CD1c-positive myeloid dendritic cell (primary cell): ENCODE data around the gene TMEM62.
"Not testable (repeated sequence)": the region's sequence is repeated elsewhere in the genome, so short reads cannot be mapped to it uniquely, and the experiment has no call there.

Source experiments
- DNase-seq: peaks from one replicate; pipeline ENCODE4 v3.0.0-alpha.2; 2016; ENCODE audit errors: extremely low spot score

Gene TMEM62

DNA sequence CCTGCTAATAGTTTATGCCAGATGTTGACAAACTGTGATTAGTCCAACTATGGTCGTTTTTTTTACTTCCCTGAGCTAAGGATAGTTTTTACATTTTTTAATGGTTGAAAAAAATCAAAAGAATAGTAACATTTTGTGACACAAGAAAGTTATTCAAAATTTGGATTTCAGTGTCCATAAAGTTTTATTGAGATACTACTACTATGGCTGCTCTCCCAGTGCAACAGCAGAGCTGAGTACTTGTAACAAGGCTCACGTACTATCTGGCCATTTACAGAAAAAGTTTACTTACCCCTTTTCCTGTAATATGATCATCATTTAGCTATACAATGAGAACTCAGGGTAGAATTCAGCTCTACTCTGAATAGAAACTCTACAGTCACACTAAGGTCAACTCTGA lies 11.5 kb upstream of the TMEM62 start:
- DNase-seq = no peak

DNA sequence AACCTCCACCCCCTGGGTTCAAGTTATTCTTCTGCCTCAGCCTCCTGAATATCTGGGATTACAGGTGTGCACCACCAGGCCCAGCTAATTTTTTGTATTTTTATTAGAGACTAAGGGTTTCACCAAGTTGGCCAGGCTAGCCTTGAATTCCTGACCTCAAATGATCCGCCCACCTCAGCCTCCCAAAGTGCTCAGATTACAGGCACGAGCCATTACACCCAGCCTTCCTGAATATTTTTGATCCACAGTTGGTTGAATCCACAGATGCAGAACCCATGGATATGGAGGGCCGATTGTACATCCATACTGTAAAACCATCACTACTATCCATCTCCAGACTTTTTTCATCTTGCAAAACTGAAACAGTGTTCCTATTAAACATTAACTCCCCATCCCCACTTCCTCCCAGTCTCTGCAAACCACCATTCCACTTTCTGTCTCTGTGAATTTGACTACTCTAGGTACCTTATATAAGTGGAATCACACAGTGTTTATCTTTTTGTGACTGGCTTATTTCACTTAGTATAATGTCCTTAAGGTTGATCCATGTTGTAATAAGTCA lies 8.2 kb upstream of the TMEM62 start:
- no peak for DNase-seq

DNA sequence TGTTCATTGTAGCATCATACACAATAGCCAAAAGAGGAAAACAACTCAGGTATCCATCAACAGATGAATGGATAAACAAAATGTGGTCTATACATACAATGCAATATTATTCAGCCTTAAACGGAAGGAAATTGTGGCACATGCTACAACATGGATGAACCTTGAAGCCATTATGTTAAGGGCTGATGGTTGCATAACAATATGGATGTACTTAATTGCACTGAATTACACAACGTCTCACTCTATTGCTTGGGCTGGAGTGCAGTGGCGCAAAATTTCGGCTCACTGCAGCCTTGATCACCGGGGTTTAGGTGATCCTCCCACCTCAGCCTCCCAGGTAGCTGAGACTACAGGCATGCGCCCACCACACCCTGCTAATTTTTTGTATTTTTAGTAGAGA lies 7.0 kb upstream of the TMEM62 start:
- DNase-seq = peak; percentile 19

DNA sequence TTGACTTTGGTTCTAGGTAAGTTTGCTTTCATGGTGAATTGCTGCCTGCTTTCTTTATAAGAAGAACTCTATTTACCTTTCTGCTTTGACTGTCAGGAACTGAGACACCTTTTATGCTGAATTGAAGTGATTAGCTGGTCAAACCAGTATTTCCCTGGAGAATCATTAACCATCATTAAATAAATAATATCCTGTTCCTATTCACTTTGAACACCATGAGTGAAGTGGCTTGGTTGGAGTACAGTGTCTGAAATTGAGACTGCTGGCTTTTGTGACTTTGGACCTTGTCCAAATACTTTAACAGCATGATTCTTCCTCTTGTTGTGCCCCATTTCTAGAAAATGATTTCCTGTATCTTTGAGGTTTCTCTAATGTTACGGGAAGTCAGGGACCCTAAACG lies 5.6 kb upstream of the TMEM62 start:
- peak; percentile 28 for DNase-seq

DNA sequence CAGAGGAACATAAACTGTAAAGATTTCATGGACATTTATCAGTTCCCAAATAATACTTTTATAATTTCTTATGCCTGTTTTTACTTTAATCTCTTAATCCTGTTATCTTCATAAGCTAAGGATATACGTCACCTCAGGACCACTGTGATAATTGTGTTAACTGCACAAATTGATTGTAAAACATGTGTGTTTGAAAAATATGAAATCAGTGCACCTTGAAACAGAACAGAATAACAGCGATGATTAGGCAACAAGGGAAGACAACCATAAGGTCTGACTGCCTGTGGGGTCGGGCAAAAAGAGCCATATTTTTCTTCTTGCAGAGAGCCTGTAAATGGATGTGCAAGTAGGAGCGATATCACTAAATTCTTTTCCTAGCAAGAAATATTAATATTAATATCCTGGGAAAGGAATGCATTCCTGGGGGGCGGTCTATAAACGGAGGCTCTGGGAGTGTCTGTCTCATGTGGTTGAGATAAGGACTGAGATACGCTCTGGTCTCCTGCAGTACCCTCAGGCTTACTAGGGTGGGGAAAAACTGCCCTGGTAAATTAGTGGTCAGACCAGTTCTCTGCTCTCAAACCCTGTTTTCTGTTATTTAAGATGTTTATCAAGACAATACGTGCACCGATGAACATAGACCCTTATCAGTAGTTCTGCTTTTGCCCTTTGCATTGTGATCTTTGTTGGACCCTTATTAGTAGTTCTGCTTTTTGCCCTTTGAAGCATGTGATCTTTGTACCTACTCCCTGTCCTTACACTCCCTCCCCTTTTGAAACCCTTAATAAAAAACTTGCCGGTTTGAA lies 5.0 kb upstream of the TMEM62 start:
- DNase-seq = peak; percentile 13

DNA sequence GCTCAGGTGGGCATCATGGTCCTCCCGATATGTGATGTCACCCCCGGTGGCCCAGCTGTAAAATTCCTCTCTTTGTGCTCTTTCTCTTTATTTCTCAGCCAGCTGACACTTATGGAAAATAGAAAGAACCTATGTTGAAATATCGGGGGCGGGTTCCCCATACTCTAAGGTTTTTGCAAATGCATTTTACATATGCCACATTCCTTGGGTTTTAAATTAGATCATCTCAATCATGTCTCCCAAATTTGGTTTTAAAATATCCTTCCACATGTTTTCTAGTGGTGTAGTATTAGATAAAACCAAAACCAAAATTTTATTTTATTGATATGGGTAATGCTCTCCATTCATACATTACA lies 4.4 kb upstream of the TMEM62 start:
- peak; percentile 38 for DNase-seq

DNA sequence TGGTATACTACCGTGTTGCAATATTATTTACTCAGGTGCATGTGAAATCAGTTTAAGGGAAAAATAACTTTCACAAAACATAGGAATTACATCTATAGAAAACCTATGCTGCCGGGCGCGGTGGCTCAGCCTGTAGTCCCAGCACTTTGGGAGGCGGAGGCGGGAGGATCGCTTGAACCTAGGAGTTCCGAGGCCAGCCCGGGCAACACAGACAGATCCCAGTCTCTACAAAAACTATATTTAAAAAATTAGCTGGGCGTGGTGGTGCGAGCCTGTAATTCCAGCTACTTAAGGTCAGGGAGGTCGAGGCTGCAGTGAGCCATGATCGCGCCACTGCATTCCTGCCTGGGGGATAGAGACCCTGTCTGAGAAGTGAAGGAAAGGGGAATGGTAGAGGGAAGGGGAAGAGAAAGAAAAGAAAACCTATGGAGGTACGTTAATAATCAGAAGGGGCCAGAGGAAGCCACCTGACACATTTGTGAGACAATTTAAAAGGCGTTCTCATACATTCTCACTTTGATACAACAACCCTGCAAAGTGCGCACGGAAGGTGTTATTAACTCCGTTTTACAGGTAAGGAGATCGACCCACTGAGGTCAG lies 456 bp upstream of the TMEM62 start:
- DNase-seq = no peak

DNA sequence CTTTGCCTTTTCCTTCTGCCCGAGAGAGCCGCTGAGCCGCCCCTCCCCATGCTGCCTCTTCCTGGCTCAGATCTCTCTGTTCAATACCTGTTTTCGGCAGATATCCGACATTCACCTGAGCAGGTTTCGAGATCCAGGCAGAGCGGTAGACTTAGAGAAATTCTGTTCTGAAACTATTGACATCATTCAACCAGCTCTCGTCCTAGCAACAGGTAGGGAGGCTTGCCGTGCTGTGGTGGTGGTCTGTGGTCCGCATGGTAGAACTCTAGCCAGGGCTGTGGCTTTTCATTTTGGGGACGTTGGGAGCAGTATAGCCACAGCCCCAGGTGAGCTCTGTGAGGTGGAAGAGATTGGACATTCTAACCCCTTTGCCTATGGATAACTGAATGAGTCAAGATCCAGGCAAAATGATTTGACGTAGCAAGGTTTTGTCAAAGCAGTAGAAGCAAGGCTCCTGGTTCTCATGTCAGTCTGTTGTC lies 810 bp downstream of the TMEM62 start:
- no peak for DNase-seq

DNA sequence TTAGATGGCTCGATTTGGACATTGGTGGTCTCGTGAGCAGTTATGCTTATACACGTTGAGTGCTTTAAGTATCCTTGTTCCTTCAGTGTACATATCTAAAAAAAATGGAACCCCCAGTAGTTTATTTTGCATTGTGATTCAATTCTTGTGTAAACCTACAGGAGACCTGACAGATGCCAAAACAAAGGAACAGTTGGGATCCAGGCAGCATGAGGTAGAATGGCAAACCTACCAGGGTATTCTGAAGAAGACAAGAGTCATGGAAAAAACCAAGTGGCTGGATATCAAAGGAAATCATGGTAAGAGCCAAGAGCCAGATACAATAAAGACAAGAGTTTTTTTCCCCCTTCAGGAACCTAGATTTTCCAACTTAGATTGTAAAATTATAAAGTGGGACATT lies 2.0 kb downstream of the TMEM62 start:
- no peak for DNase-seq

DNA sequence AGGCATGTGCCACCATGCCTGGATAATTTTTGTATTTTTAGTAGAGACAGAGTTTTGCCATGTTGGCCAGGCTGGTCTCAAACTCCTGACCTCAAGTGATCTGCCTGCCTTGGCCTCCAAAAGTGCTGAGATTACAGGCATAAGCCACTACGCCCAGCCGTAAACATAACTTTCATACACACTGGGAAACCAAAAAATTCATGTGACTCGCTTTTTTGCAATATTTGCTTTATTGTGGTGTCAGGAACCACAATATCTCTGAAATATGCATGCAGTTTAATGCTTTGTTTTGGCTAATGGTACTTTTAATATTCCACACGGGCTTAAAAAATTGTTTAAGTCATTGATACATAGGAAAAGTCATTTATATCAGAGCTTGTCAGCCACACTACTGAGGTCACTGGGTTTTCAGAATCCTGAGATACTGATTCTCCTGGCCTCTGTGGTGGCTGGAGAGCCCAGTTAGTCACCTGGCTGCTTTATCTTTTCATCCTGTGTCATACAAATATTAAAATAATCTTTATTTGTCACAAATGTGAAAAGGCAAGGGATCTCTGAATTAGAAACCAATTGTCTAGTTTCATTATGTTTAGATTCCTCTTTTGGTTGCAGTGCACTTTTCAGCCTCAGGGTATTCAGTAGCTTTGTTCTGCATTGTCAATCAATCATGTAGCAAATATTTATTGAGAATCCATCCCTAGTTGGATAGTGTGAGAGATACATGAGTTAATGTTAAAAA lies 10.0 kb downstream of the TMEM62 start:
- peak; percentile 16 for DNase-seq

DNA sequence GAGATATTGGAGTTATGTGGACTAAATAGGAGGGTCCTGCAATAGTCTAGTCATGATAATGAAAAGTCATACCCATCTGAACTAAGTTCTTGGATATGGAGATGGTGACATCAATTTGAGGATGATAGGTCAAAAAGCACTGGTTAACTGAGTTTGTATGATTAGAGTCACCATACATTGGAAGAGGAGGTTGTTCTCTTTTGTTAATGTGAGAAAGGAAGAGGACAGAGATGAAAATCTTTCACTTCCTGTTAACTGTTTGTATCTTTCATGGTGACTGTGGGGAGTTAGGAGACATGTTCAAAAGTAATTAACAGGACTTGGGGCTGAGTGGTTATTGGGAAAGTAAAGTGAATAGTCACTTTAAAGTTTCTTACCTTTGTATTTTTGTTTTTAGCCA lies 11.1 kb downstream of the TMEM62 start:
- DNase-seq = peak; percentile 36

DNA sequence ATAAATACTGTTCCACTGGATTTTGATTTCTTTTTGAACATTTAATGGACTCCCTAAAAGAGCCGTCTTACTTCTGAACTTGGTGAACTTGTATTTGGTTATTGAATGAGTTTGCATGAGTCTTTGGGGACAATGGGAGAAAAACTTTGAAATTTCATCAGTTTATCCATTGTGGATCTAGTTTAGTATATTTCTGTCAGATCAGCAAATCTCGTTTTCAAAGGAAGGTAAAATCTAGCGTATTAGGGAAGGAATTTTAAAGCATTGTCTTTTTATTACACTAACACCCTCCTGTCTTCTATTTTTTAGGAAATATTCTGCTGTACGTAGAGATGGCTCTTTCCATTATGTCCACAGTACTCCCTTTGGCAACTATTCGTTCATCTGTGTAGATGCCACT lies 12.8 kb downstream of the TMEM62 start:
- DNase-seq = no peak

DNA sequence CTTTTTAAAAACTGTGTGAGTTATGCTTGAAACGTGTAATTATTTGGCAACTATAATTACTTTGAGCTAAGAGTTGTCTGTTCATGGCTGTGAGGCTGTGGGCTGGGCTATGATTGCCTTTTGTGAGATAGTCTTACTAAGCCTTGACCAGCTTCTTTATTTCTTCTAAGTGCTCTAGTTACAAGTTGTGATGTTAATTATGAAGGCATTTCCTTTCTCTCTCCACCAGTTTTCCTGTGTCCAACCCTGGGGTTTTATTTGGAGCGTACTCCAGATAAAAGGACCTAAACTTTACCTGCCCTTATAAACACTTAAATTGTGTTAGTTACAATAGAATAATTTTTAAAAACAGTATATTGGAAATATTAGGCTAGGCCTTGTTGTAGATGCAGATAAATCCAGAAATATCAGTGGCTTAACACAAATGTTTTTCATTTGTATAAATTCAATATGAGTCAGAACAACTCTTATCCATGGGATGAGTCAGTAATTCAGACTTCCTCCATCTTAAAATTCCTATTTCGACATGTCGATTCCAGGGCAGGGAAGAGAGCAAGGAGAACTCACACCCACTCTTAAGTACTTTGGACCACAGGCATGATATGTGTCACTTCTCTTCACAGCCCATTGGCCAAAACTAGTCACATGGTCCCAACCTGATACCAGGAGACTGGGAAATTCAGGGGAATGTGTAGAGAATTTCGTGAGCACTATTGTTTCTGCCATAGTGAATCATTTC lies 17.0 kb downstream of the TMEM62 start:
- DNase-seq = peak; percentile 58

DNA sequence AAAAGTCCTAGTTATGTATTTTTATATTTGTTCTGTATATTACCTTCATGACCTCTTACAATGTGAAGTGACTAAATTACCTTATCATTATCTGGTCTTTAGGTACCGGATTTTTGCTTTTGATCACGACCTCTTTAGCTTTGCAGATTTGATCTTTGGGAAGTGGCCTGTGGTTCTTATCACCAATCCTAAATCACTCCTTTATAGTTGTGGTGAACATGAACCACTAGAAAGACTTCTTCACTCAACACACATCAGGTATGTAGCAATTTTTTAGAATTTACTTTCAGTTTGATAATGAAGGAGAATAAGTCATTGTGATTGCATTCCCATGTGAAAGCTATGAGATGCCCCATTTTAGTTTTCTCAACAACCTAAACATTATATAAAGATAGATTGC lies 18.3 kb downstream of the TMEM62 start:
- no peak for DNase-seq

DNA sequence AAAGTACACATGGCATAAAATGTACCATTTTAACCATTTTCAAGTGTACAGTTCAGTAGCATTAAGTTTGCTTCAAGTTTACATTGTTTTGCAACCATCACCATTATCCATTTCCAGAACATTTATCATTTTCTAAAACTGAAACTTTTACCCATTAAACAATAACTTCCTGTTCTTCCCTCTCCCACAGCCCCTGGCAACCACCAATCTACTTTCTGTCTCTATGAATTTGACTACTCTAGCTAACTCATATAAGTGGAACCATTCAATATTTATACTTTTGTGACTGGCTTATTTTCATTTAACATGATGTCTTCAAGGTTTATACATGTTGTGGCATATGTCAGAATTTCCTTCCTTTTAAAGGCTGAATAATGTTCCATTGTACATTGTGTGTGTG lies 19.9 kb downstream of the TMEM62 start:
- DNase-seq = no peak

DNA sequence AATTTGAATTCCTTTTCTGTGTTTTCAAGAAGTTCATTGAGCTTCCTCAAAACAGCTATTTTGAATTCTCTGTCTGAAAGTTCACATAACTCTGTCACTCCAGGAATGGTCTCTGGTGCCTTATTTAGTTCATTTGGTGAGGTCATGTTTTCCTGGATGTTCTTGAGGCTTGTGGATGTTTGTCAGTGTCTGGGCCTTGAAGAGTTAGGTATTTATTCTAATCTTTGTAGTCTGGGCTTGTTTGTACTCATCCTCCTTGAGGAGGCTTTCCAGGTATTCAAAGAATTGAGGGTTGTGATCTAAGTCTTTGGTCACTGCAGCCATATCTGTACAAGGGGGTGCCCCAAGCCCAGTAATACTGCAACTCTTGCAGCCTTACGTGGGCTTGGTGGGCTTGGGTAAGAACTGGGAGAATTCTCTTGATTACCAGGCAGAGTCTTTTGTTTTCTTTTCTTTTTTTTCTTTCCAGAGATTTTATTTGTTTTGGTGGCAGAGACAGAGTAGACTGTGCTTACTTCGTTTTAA lies 32.5 kb downstream of the TMEM62 start:
- no peak for DNase-seq

DNA sequence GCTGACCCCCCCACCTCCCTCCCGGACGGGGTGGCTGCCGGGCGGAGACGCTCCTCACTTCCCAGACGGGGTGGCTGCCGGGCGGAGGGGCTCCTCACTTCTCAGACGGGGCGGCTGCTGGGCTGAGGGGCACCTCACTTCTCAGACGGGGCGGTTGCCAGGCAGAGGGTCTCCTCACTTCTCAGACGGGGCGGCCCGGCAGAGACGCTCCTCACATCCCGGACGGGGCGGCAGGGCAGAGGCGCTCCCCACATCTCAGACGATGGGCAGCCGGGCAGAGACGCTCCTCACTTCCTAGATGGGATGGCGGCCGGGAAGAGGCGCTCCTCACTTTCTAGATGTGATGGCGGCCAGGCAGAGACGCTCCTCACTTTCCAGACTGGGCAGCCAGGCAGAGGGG lies 33.9 kb downstream of the TMEM62 start:
- not testable (repeated sequence) for DNase-seq

DNA sequence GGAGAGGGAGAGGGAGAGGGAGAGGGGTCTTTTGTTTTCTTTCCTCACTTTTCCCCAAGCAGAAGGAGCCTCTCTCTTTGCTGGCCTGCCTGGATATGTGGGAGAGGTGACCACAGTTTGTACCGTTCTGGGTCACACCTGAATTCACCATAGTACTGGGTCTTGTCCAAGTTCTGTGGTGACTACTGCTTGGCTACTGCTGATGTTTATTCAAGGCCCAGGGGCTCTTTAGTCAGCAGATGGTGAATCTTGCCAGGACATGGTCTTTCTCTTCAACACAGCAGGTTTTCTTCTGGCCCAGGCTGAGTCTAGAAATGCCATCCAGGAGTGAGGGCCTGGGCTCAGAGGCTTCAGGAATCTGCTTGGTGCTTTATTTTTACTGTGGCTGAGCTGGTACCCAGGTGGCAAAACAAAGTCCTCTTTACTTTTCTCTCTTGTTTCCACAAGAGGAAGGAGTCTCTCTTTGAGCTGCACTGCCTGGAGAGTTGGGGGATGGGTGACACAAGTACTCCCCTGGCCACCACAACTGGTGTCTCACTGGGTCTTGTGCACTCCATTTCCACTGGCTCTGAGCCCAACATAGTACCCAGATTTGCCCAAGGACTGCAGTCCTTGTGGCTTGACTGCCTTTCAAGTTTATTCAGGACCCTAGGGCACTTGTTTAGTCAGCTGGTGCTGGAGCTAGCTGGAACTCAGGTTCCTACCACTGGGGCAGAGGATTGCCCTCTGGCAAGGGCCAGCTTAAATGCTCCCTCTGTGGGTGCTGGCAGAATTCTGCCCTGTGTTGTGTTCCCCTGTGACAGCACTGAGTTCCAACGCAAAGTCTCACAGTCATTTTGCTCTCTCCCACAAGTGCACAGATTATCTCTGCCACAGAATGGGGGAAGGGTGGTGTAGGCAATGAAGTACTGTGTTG lies 35.1 kb downstream of the TMEM62 start:
- DNase-seq = no peak

DNA sequence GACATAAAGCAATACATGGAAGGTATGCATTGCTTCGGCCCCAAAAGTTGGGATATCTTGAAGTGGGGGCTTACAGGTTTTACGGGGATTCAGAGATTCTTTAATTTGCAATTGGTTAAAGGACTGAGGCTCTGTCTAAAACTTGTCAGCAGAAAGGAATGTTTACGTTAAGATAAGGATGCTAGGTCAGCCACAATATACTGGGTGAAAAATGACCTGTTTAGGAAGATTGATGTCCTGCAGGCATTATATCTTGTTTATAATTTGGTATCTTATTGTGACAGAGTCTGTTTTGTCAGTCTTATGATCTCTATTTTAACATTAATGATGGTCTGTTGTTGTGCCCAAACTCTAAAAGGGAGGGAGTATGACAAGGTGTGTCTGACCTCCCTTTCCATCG lies 36.5 kb downstream of the TMEM62 start:
- DNase-seq = no peak

DNA sequence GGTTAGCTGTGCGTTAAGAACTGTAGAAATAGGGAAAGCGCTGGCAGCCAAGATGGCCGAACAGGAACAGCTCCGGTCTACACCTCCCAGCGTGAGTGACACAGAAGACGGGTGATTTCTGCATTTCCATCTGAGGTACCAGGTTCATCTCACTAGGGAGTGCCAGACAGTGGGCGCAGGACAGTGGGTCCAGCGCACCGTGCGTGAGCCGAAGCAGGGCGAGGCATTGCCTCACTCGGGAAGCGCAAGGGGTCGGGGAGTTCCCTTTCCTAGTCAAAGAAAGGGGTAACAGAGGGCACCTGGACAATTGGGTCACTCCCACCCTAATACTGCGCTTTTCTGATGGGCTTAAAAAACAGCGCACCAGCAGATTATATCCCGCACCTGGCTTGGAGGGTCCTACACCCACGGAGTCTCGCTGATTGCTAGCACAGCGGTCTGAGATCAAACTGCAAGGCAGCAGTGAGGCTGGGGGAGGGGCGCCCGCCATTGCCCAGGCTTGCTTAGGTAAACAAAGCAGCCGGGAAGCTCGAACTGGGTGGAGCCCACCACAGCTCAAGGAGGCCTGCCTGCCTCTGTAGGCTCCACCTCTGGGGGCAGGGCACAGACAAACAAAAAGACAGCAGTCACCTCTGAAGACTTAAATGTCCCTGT lies 42.4 kb downstream of the TMEM62 start:
- DNase-seq = not testable (repeated sequence)
